ENCODE measurements around the gene MAP4K2. TPM values are rescaled to one million over a fixed set of nuclear protein-coding genes. Genes with fewer than 3 reads are reported as not detected.

The MAP4K2 gene
- total and polyA plus RNA-seq, 2 of the 8 experiments (the other 6 are each of a cell fraction or from before 2014, with no cell fraction given), result 20.1 to 20.7 TPM

DNA sequence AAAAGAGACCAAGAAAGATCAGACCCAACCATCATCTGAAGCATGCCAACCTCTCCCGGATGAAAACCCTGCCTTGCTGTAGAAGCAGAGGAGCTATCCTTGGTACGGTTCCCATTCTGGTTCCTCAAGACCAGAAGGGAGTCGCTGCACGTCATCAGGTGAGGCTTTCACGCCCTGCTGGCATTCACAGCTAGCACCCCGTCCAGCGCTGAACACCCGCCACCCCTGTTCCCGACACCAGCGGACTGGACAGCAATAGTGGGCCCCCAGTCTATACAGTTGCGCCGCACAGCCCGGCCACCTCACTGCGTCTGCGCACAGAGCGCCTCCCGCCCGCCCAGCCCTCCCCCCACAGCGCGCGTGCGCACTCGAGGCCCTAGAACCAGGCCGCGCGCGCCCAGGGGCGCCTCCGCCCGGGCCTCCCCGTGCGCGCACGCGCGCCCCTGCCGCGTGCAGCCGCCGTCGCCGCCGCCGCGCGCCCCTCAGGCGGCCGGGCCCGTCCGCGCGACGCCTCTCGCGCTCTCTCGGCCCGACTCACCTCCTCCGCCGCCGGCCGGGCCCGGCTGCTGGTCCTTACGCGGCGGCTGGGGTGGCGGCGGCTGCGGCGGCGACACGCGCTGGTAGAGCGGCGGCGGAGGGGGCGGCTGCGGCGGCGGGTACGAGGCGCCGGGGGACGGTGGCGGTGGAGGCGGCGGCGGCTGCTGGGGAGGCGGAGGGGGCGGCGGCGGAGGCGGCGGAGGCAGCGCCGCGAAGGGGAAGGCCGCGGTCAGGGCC, 25.4 kb downstream of the MAP4K2 start (continued):
- TF ChIP-seq NRF1 (IDR thresholded peaks at IDR 0.05; ENCODE audit: low read depth, low read length) (peak; percentile 52), SRF (IDR thresholded peaks at IDR 0.05; ENCODE audit: low read depth, low read length) (no peak), KDM1A (IDR thresholded peaks at IDR 0.05; ENCODE audit: borderline replicate concordance, low read length) (no peak), BRCA1 (IDR thresholded peaks at IDR 0.05; ENCODE audit: low read depth, low read length) (no peak)

All from H1 (cell line).